ENCODE measurements around the gene BICD1.

GRCh38 chr12:32290411-32290810, 183.8 kb downstream of the BICD1 start:
- TF ChIP-seq ETV5 (CRISPR knock-in tag; IDR thresholded peaks at IDR 0.05; ENCODE audit: borderline replicate concordance), result no peak
- TF ChIP-seq ZZZ3 (CRISPR knock-in tag; IDR thresholded peaks at IDR 0.05; ENCODE audit: borderline replicate concordance), result no peak
- no peak for TF ChIP-seq POLR2A (IDR thresholded peaks at IDR 0.05; ENCODE audit: insufficient read depth in 1 of 2, low read depth in 2 of 2, low read length in 2 of 2)
- no peak for TF ChIP-seq JUN (CRISPR knock-in tag; IDR thresholded peaks at IDR 0.05)
- TF ChIP-seq, protein P1, sequence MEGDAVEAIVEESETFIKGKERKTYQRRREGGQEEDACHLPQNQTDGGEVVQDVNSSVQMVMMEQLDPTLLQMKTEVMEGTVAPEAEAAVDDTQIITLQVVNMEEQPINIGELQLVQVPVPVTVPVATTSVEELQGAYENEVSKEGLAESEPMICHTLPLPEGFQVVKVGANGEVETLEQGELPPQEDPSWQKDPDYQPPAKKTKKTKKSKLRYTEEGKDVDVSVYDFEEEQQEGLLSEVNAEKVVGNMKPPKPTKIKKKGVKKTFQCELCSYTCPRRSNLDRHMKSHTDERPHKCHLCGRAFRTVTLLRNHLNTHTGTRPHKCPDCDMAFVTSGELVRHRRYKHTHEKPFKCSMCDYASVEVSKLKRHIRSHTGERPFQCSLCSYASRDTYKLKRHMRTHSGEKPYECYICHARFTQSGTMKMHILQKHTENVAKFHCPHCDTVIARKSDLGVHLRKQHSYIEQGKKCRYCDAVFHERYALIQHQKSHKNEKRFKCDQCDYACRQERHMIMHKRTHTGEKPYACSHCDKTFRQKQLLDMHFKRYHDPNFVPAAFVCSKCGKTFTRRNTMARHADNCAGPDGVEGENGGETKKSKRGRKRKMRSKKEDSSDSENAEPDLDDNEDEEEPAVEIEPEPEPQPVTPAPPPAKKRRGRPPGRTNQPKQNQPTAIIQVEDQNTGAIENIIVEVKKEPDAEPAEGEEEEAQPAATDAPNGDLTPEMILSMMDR (CRISPR knock-in tag; IDR thresholded peaks at IDR 0.05), result no peak

Measured in HepG2 (cell line).